VCaP (cell line): ENCODE results near the gene ZNF302.
A peak's percentile ranks its signal among the peaks of the same experiment; 100 is the strongest.
"Not testable (repeated sequence)": the region's sequence is repeated elsewhere in the genome, so short reads cannot be mapped to it uniquely, and the experiment has no call there.

ENCODE experiments used
- H3K27ac ChIP-seq: fragments of 450-650 bp; 2 replicates; pipeline ENCODE4 v1.5.1; 2017
- TF ChIP-seq, protein P1 (sequence below): fragments of 450-650 bp; conservative IDR thresholded peaks from 2 replicates; pipeline ENCODE4 v1.5.1; 2017; ENCODE audit warnings: mild to moderate bottlenecking, moderate library complexity

Gene ZNF302

GRCh38 chr19:34651747-34652146, 25.7 kb upstream of the ZNF302 start:
- H3K27ac ChIP-seq = no peak overlapping the region
- TF ChIP-seq, protein P1, sequence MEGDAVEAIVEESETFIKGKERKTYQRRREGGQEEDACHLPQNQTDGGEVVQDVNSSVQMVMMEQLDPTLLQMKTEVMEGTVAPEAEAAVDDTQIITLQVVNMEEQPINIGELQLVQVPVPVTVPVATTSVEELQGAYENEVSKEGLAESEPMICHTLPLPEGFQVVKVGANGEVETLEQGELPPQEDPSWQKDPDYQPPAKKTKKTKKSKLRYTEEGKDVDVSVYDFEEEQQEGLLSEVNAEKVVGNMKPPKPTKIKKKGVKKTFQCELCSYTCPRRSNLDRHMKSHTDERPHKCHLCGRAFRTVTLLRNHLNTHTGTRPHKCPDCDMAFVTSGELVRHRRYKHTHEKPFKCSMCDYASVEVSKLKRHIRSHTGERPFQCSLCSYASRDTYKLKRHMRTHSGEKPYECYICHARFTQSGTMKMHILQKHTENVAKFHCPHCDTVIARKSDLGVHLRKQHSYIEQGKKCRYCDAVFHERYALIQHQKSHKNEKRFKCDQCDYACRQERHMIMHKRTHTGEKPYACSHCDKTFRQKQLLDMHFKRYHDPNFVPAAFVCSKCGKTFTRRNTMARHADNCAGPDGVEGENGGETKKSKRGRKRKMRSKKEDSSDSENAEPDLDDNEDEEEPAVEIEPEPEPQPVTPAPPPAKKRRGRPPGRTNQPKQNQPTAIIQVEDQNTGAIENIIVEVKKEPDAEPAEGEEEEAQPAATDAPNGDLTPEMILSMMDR = no peak

DNA sequence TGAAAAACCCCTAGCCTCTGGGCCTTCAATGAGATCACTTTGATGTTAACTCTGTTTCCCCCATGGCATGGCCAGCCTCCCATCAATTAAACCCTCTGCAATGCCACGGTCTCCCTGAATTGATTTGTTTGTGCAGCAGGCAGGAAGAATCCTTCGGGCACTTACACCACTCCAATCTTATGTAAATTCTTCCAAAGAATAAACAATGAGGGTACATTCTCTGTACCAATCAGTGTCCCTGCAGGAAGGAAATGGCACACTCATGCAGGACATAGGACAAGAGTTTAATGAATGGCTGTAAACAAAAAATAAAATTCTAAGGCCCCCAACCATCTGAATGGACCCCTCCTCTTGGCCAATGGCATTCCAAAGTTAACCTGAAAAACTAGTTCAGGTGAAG, 22.7 kb upstream of the ZNF302 start:
- peak overlapping the region; percentile 20; the same call in 1 of the 2 replicates for H3K27ac ChIP-seq
- TF ChIP-seq, protein P1 = no peak

DNA sequence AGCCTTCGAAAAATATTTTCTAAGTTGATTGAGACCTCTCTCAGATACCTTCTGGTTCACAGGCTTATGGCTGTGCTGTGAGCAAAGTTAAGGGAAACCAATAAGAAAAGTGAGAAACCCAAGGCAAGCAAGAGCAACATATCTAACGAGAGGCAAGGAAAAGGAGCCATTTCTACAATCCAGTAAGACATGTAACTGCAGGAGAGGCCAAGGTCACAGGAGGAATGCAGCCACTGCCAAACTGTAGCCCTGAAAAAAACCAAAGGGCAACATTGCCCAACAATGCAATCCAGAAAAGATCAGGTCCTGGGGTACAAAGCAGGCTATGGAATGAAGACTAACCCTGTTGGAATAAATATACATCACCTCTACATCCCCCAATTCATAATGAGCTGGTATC, 21.8 kb upstream of the ZNF302 start:
- TF ChIP-seq, protein P1 = no peak

GRCh38 chr19:34661357-34661756, 16.1 kb upstream of the ZNF302 start:
- TF ChIP-seq, protein P1 = no peak
- peak overlapping the region; percentile 56 for H3K27ac ChIP-seq

More for the DNA sequence above, 21.8 kb upstream of the ZNF302 start:
- 0 out of 2 replicates have a peak overlapping the region, but pooled peaks have one; percentile 20 for H3K27ac ChIP-seq

- TF ChIP-seq, protein P1 = peak; percentile 72
- H3K27ac ChIP-seq = no peak overlapping the region
Observed at GRCh38 chr19:34662919-34663318, 14.6 kb upstream of the ZNF302 start.

- TF ChIP-seq, protein P1 = no peak
- no peak overlapping the region for H3K27ac ChIP-seq
Observed at GRCh38 chr19:34664168-34664567, 13.3 kb upstream of the ZNF302 start.

DNA sequence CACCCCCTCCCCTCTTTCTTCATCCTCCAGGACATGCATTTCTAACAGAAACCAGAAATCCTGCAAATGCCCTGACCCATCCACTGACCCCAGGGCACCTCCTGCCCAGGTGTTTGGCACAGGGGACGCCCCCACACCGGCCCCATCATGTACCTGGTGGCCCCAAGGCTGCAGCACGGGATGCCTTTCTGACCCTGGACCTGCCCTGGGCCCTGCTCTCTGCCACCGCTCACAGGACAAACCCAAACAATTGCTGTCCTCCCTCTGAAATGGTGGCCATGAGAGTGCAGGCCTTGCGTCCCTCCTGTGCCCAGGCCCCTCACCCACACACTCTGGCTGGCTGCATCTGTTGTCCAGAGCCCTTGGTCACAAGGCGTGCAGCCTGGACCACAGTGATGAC, 12.6 kb upstream of the ZNF302 start:
- TF ChIP-seq, protein P1 = no peak
- H3K27ac ChIP-seq = no peak overlapping the region

- not testable (repeated sequence) for H3K27ac ChIP-seq
Observed at GRCh38 chr19:34665275-34665674, 12.2 kb upstream of the ZNF302 start.
